Activated B cell treated with CpG ODN at 0.5 μM for 24 hours (primary cell): ENCODE results near the gene ZNF611. TPM values are rescaled to one million over a fixed set of nuclear protein-coding genes. Genes with fewer than 3 reads are reported as not detected.
"Not testable (repeated sequence)": the region's sequence is repeated elsewhere in the genome, so short reads cannot be mapped to it uniquely, and the experiment has no call there.

Source experiments
- ATAC-seq: fragments of 200-7000 bp; cut with Tn5 transposase; one replicate; pipeline ENCODE4 v1.10.0; 2021; ENCODE audit warnings: low read depth, mild to moderate bottlenecking, moderate library complexity
- CTCF ChIA-PET: fragments of 350-600 bp; sonication (Branson Sonifier 250); formaldehyde crosslinking; loops from one replicate; lab custom pipeline; 2021; ENCODE audit warnings: antibody characterized with exemption; lab: Charles Lee
- POLR2A ChIA-PET: fragments of 350-600 bp; sonication (Branson Sonifier 250); formaldehyde crosslinking; loops from one replicate; lab custom pipeline; 2021; ENCODE audit warnings: antibody characterized with exemption; lab: Charles Lee
- DNase-seq: peaks from one replicate; pipeline ENCODE4 v3.0.0; 2022
- H3K27ac Mint-ChIP-seq: one replicate; pipeline ENCODE4 v1.8.0; 2020; ENCODE audit warnings: mixed read lengths
- H3K27me3 Mint-ChIP-seq: one replicate; pipeline ENCODE4 v1.8.0; 2021; ENCODE audit warnings: mixed read lengths
- H3K36me3 Mint-ChIP-seq: one replicate; pipeline ENCODE4 v1.8.0; 2021; ENCODE audit warnings: low read depth, mixed read lengths
- H3K4me1 Mint-ChIP-seq: one replicate; pipeline ENCODE4 v1.8.0; 2021; ENCODE audit warnings: mixed read lengths
- H3K4me3 Mint-ChIP-seq: one replicate; pipeline ENCODE4 v1.8.0; 2020; ENCODE audit warnings: mild to moderate bottlenecking, mixed read lengths
- H3K9me3 Mint-ChIP-seq: one replicate; pipeline ENCODE4 v1.8.0; 2020; ENCODE audit warnings: mixed read lengths
- intact Hi-C: fragments of 100-400 bp; cut with micrococcal nuclease; formaldehyde crosslinking; loops from one replicate; pipeline ENCODE4 v1.15.1; 2024
- total RNA-seq: library from RNA; stranded (reverse); gene quantifications from 2 replicates; pipeline ENCODE4 v1.2.3, GENCODE V29; 2022
- TF ChIP-seq, protein P1 (sequence below): fragments of 200-600 bp; IDR thresholded peaks from one replicate; pipeline ENCODE4 v1.8.0; 2022; ENCODE audit warnings: antibody characterized with exemption, mild to moderate bottlenecking

Gene ZNF611
- total RNA-seq, 1 donor from 2014 or later, result 41.9 TPM

DNA sequence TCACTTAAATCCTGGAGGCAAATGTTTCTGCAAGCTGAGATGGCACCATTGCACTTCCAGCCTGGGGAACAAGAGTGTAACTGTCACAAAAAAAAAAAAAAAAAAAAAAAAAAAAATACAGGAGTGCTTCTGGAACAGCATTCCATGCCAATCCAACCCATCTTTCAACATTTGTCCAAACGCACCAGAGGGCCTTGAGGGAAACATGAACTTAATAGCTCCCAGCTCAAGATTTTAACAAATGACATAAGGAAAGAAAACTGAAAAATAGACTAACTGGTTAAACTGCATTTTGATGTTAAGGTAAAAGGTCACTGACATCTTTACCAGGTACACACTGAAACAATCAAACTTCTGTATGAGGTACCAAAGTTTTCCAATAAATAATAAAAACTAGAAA is 49.0 kb downstream of the ZNF611 start:
- TF ChIP-seq, protein P1, sequence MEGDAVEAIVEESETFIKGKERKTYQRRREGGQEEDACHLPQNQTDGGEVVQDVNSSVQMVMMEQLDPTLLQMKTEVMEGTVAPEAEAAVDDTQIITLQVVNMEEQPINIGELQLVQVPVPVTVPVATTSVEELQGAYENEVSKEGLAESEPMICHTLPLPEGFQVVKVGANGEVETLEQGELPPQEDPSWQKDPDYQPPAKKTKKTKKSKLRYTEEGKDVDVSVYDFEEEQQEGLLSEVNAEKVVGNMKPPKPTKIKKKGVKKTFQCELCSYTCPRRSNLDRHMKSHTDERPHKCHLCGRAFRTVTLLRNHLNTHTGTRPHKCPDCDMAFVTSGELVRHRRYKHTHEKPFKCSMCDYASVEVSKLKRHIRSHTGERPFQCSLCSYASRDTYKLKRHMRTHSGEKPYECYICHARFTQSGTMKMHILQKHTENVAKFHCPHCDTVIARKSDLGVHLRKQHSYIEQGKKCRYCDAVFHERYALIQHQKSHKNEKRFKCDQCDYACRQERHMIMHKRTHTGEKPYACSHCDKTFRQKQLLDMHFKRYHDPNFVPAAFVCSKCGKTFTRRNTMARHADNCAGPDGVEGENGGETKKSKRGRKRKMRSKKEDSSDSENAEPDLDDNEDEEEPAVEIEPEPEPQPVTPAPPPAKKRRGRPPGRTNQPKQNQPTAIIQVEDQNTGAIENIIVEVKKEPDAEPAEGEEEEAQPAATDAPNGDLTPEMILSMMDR, result no peak
- ATAC-seq (no peak), DNase-seq (no peak)
- peaks cover 22% of the 10 kb centered on the region for H3K4me1 Mint-ChIP-seq
- no peak overlapping the region for H3K27ac Mint-ChIP-seq
- POLR2A ChIA-PET, result interaction anchor here (0.7 kb wide), 1 partner anchor 131 kb away, joined by 8 read pairs; no protein-coding TSS in a partner anchor
- peaks cover 14% of the 10 kb centered on the region for H3K36me3 Mint-ChIP-seq
- CTCF ChIA-PET, result interaction anchor here (0.6 kb wide), 1 partner anchor 148 kb away, joined by 3 read pairs; no protein-coding TSS in a partner anchor
- no peak overlapping the region for H3K4me3 Mint-ChIP-seq
- intact Hi-C loops, result no loop called here
- H3K27me3 Mint-ChIP-seq, result no peaks in the 10 kb centered on the region
- no peaks in the 10 kb centered on the region for H3K9me3 Mint-ChIP-seq

DNA sequence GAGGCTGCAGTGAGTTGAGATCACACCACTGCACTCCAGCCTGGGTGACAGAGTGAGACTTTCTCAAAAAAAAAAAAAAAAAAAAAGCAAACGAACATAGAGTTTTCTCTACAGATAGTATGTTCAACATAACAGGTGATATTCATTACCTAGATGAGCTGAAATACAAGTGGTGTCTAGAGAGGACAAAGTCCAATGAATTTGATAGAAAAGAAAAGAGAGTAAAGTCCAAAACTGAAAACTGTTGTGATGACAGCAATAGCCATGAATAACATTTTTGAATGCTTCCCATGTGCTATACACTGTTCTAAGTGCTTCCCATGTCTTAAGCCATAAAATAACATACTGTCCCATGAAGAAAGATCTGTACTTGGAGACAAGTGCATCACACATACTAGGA is 53.6 kb downstream of the ZNF611 start:
- intact Hi-C loops, ATAC-seq, H3K9me3 Mint-ChIP-seq, H3K27me3 Mint-ChIP-seq, CTCF ChIA-PET, H3K4me3 Mint-ChIP-seq, H3K4me1 Mint-ChIP-seq, POLR2A ChIA-PET, H3K27ac Mint-ChIP-seq, DNase-seq: not testable (repeated sequence)
- H3K36me3 Mint-ChIP-seq, result peaks cover 17% of the 10 kb centered on the region

DNA sequence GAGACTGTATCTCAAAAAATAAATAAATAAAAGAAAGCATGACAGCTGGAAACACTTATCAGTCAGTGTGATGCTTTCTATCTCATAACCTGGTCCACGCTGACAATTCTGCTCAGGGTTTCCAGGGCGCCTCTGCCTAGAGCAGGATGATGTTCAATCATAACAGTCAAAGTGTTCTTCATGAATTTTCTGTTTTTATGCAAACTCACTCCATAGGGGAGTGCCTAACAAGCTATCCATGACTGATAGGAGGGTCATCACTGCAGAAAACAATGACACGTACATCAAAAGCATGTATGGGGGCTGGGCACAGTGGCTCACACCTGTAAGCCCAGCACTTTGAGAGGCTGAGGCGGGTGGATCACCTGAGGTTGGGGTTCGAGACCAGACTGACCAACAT is 55.2 kb downstream of the ZNF611 start:
- Mint-ChIP-seq H3K36me3 (peaks cover 22% of the 10 kb centered on the region), H3K27ac (no peak overlapping the region), H3K4me1 (no peaks in the 10 kb centered on the region), H3K9me3 (peaks cover 3% of the 10 kb centered on the region), H3K4me3 (no peak overlapping the region), H3K27me3 (no peaks in the 10 kb centered on the region)
- ChIA-PET CTCF (no interaction called here), POLR2A (no interaction called here)
- DNase-seq (no peak), ATAC-seq (no peak)
- intact Hi-C loops, result no loop called here
- TF ChIP-seq, protein P1, result no peak

DNA sequence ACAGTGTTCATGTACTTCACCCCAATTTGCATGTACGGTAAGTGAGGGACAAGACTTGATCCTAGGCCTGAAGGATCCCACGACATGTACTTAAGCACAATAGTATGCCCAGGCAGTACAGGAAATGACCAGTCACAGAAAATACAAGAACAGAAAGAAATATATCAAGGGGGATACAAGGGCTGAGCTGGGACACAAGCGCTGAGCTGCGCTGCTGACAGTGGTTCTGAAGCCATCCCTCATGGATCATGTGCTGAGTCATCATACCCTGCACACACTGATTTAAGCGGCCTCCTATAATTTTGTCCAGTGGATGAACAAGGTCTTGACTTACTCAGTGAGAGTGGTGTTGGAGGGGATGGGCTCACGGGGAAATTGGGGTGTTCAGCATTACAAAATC is 59.6 kb downstream of the ZNF611 start:
- CTCF ChIA-PET, H3K27ac Mint-ChIP-seq, POLR2A ChIA-PET, H3K4me3 Mint-ChIP-seq, ATAC-seq, H3K9me3 Mint-ChIP-seq, DNase-seq, H3K4me1 Mint-ChIP-seq, intact Hi-C loops, H3K27me3 Mint-ChIP-seq: not testable (repeated sequence)
- H3K36me3 Mint-ChIP-seq, result peaks cover 30% of the 10 kb centered on the region

DNA sequence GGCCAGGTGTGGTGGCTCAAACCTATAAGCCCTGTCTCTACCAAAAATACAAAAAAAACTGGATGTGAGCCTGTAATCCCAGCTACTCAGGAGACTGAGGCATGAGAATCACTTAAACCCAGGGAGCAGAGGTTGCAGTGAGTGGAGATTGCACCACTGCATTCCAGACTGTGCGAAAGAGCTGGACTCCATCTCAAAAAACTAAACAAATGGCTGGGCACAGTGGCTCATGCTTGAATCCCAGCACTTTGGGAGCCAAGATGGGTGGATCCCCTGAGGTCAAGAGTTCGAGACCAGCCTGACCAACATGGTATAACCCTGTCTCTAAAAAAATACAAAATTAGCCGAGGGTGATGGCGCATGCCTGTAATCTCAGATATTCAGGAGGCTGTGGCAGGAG is 61.8 kb downstream of the ZNF611 start:
- CTCF ChIA-PET, result no interaction called here
- Mint-ChIP-seq H3K36me3 (peaks cover 35% of the 10 kb centered on the region), H3K27ac (no peak overlapping the region), H3K9me3 (peaks cover 3% of the 10 kb centered on the region), H3K4me1 (no peaks in the 10 kb centered on the region), H3K4me3 (no peak overlapping the region), H3K27me3 (no peaks in the 10 kb centered on the region)
- DNase-seq, result no peak
- intact Hi-C loops, result no loop called here
- no peak for ATAC-seq
- TF ChIP-seq, protein P1, result no peak
- POLR2A ChIA-PET, result no interaction called here

DNA sequence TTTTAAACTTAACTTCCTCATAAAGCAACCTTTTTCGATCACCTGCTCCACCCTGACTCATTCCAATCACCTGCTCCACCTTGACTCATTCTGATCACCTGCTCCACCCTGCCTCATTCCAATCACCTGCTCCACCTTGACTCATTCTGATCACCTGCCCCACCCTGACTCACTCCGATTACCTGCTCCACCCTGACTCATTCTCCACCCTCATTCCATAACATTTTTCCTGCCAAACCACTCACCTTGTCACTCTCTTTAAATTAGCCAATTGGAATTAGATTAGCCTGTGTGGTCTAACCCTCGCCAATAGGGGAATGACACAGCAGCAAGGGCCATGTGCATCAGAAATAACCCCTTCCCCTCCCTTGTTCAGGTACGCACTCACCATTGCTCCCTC is 64.8 kb downstream of the ZNF611 start:
- Mint-ChIP-seq H3K27ac (no peak overlapping the region), H3K9me3 (no peaks in the 10 kb centered on the region), H3K4me1 (no peaks in the 10 kb centered on the region), H3K27me3 (no peaks in the 10 kb centered on the region), H3K4me3 (no peak overlapping the region), H3K36me3 (peaks cover 29% of the 10 kb centered on the region)
- DNase-seq (no peak), ATAC-seq (no peak)
- POLR2A ChIA-PET, result interaction anchor here (0.7 kb wide), 1 partner anchor 1076 kb away, joined by 3 read pairs; no protein-coding TSS in a partner anchor
- TF ChIP-seq, protein P1, result no peak
- intact Hi-C loops, result no loop called here
- CTCF ChIA-PET, result no interaction called here
